RPMI7951 (cell line): ENCODE measurements around the gene APPBP2. TPM values are rescaled to one million over a fixed set of nuclear protein-coding genes. Genes with fewer than 3 reads are reported as not detected.
A peak's percentile ranks its signal among the peaks of the same experiment; 100 is the strongest.
"Not testable (repeated sequence)": the region's sequence is repeated elsewhere in the genome, so short reads cannot be mapped to it uniquely, and the experiment has no call there.

Experiments
- DNase-seq: peaks from one replicate; pipeline ENCODE4 v3.0.0-alpha.2; 2012; ENCODE audit warnings: low read depth
- total RNA-seq: library from RNA; depleted of rRNA; stranded (reverse); fragments of >200 nt; shearing (Covaris generic); gene quantifications from 2 replicates; pipeline ENCODE4 v1.2.3, GENCODE V29; 2014

APPBP2 gene
- total RNA-seq, 1 experiment from 2014 or later = 20.3 TPM

DNA sequence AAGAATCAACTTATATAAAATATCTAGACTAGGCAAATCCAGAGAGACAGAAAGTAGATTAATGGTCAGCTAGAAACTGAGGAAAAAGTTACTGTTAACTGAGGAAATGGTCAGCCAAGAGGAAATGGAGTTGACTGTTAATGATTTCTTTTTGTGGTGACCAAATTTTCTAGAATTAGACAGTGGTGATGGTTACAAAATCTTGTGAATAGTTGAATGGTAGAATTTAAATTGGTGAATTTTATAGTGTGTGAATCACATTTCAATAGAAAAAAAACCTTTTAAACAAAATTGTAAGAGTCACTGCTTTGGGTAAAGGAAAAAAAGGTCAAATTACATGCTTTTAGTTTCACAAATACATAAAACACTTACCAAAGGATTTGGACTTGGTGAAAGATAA is 30.0 kb downstream of the APPBP2 start:
- no peak for DNase-seq

DNA sequence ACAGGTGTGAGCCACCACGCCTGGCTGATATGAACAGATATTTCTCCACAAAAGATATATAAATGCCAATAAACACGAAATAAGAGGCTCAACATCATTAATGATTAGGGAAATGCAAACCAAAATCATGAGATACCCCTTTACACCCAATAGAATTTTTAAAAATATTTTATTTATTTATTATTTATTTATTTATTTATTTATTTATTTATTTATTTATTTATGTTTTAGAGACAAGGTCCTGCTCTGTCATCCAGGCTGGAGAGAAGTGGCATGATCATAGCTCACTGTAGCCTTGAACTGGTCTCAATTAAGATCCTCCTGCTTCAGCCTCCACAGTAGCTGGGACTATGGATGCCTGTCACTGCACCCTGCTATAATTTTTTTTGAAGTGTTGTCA is 30.8 kb downstream of the APPBP2 start:
- DNase-seq = no peak

DNA sequence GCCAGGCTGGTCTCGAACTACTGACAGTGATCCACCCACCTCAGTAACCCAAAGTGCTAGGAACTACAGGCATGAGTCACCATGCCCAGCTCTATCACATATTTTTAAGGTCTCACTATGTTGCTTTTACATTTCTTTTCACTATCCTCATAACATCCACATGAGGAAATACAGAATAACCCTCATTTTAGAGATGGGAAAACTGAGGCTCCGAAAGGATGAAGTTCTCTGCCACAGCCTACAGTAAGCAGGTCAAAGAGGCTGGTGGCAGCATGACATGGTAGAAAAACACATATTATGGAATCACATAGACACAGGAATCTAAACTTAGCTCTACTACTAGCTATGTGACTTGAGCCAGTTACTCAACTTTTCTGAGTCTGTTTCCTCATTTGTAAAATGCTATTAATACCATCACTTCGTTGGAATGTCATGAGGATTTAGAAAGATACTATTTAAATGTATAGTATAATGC is 32.2 kb downstream of the APPBP2 start:
- no peak for DNase-seq

DNA sequence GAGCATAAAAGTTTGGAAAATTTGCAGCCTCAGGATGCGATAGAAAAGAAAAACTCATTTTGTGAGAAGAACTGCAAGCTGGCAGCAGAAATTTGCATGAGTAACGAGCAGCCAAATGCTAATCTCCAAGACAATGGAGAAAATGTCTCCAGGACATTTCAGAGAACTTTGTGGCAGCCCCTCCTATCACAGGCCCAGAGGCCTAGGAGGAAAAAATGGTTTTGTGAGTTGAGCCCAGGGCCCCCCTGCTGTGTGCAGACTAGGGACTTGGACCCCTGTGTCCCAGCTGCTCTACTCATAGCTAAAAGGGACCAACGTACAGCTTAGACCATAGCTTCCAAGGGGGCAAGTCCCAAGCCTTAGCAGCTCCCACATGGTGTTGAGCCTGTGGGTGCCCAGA is 34.3 kb downstream of the APPBP2 start:
- no peak for DNase-seq

DNA sequence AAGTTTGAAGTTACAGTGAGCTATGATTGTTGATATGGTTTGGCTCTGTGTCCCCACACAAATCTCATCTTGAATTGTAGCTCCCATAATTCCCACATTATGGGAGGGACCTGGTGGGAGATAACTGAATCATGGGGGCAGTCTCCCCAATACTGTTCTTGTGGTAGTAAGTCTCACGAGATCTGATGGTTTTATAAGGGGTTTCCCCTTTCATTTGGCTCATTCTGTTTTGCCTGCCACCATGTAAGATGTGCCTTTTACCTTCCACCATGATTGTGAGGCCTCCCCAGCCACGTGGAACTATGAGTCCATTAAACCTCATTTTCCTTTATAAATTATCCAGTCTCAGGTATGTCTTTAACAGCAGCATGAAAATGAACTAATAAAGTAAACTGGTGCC is 35.4 kb downstream of the APPBP2 start:
- DNase-seq = not testable (repeated sequence)

DNA sequence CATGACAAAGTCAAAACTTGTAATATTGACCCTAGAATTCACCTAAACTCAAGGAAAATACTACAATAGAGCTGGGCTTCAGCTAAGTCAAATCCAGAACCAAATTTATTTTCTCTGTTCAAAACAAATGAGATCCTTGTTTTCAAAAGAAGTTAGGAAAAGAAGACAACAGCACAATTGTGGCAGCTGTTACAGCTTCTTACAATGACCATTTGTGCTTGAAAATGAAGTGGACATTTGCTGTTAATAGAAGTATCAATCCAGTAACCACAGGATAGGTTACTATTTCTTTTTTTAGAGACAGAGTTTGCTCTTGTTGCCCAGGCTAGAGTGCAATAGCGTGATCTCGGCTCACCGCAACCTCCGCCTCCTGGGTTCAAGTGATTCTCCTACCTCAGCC is 44.4 kb downstream of the APPBP2 start:
- DNase-seq = peak; percentile 12

DNA sequence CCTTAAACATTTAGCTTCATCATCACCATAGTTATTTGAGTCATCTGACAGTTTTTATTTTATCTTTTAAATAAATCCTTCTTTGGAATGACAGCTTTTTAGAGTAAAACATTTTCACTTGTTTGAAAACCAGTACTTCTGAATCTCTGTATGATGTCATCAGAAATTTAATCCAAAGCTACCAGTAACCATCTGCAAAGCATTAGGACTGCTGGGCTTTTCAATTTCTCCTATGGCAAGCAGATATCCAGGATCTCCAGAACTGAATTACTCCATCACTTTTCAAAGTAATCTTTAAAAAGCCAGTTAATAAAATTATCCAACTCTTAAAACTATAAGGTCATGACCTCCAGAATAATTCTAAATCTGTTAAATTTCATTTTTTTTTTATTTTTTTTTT is 52.3 kb downstream of the APPBP2 start:
- DNase-seq = no peak

DNA sequence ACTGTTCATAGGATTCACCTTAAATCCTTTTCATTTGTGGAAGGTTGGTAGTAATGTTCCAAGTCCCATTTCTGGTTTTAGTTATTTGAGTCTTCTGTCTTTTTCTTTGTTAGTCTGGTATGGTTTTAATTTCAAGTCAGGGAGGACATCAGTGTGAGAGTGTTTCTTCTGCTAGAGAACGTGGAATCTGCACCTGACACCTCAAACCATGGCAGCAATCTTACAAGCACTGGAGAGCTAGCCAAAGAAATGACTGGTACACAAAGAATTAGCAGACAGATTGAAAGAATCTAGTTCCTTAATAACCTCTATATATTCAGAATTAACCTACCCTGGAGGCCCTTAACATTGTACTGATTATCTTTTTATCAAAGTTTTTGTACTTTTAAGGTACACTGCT is 53.6 kb downstream of the APPBP2 start:
- DNase-seq = no peak

DNA sequence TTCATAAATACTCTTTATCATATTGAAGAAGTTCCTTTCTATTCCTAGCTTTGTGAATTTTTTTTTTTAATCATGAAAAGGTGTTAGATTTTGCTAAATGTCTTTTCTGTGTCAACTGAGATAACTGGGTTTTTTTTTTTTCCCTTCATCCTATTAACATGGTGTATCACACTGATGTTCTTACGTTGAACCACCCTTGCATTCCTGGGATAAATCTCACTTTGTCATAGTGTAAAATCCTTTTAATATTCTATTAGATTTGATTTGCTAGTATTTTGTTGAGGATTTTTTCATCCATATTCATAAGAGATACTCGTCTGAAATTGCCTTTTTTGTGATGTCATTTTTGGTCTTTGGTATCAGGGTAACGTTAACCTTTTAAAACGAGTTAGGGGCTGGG is 54.6 kb downstream of the APPBP2 start:
- DNase-seq = no peak

DNA sequence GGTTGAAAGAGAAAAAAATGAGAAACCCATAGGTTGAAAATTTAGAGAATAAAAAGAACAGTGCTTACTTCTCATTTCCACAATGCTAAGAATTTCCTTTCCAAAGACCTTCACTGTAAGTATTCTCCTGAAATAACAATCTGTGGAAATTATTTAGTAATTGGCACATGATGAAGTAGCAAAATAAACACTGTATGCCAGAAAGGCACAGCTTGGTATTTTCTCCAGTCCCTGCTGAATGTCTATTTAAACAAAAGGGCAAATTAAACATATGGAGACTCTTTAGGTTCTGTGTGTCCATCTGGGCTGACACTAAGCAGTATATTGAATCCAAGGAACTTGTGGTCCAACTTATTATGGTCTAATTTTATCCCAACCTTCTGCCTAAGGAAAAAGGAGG is 57.7 kb downstream of the APPBP2 start:
- DNase-seq = no peak

DNA sequence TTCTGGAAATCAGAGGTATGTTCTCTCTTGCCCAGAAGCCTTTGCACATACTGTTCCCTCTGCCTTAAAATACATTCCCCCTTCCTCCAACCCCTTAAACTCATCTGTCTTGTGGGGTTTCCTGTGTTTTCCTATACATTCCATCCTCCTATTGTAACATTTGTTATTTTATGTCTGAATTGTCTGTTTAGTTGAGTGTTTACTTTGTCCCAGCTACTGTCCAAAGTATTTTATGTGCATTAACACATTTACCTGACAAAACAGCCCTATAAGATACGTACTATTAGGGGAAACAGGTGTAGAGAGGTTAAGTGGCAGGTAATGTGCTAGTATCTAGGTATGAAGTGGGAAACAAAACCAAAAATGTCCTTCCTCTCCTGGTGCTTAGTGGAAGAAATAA is 61.7 kb downstream of the APPBP2 start:
- DNase-seq = no peak

DNA sequence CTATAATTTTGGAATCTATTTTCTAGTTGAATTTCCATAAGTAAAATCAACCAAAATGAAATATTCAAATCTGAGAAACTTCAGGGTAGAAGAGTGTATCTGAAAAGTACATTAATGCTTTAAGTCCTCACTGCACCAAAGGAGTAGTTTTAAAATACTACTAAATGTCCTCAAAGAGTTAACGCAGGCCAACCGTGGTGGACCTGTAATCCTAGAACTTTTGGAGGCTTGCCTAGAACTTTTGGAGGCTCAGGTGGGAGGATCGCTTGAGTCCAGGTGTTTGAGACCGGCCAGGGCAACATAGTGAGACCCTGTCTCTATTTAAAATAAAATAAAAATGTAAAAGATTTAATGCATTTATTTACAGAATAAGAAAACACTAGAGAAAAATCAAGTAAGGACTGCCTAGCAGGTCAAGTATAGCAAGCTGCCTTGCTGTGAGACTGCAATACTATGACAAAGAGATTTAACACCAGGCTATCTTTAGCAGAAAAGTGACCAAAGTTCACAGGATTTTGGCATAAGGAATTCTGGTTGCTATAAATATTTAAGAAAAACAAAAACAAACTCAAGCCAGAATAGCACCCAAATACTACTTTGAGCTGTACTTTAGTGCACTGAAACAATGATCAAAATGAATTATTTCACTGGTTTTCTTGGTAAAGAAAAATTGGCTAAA is 62.7 kb downstream of the APPBP2 start:
- no peak for DNase-seq

DNA sequence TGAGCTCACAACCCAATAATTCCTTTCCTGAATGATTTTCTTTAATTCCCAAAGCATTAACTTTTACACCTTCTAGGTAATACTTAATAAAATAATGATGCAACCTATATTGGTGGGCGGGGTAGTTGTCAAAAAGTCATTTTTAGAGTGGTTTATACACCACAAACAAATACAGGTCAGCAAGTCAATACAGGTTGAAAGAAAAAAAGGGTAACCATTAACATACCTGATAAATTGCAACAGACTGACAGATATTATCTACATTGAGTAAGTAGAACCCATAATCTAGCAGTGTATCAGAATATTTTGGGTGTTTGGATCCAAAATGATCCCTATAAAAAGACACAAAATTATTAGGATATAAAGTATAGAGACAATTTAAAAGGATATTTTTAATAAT is 64.5 kb downstream of the APPBP2 start:
- no peak for DNase-seq

DNA sequence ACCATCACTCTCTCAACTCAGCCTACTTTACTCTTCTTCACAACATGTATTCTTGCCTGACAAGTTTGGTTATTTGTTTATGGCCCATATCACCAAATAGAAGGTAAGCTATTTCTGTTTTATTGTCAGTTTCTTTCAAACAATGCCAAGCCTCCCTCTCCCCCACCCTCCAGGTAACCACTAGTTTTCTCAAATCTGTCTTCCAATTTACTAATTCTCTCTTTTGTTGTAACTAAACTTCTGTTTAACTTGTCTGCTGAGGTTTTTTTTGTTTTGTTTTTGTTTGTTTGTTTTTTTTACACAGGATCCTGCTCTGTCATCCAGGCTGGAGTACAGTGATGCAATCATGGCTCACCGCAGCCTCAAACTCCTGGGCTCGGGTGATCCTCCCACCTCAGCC is 68.9 kb downstream of the APPBP2 start:
- no peak for DNase-seq

DNA sequence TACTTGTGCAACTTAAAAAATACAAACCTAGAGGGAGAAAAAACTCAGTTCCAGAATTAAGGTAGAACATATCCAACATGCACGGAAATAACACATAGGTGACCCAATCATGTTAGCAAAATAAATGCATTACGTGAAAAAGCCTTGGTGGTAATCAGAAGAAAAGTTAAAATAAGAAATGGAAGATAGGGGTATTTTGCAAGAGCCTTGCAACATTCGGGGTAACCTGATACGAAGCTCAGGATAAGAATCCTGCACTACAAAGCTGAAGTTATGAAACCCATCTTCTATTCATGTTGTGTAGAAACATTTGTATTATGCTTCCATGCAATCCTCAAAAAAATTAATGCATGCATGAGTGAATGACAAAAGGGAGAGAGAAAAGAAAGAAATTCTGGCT is 70.7 kb downstream of the APPBP2 start:
- no peak for DNase-seq

DNA sequence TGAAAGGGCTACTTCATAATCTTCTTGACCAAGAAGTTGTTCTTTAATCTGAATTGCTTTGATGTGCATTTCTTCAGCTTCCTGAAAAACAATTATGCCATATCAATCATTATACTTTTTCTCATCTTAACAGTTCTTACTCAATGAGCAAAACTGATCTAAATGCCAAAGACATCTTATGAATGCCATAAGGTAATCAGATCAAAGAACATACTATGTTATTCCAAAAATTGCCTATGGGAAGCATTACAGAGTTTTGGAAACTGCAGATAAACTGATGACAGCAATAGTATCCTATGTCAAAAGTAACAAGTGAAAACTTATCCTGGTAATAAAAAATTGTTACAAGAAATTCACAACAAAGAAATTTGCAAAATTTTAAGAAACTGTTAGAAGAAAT is 74.1 kb downstream of the APPBP2 start:
- DNase-seq = no peak

DNA sequence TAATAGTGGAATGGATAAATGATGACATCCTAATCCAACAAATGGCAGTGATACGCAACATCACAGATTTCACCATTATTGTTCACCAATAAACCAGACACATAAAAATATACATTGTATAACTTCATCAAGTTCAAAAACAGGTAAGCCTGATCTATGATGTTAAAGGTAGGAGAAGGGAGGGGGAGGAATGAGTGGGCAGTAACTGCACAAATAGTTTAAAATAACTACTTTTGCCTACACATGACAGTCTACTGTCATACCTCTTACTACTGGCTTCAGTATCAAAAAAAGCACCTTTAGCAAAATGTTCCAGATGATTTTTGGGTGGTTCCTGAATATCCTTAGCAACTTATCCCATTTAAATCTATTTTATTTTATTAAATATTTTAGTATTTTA is 75.0 kb downstream of the APPBP2 start:
- DNase-seq = no peak

DNA sequence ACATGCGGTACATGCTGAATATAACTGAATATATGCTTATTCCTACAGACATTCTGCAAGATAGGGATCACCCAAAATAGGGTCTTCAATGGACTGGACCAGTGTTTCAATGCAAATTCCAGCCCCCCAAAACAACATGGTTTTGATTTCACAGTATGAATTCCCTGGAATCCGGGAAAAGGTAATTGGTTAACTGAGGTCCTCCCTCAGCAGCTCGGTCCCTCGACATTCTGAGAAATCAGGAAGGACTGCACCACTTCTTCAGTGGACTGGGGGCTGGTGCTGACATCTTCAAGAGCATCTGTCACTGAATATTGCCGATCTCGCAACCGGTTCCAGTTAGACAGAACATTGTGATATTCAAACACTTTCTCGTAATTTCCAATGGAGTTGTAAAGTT is 78.7 kb downstream of the APPBP2 start:
- DNase-seq = no peak

DNA sequence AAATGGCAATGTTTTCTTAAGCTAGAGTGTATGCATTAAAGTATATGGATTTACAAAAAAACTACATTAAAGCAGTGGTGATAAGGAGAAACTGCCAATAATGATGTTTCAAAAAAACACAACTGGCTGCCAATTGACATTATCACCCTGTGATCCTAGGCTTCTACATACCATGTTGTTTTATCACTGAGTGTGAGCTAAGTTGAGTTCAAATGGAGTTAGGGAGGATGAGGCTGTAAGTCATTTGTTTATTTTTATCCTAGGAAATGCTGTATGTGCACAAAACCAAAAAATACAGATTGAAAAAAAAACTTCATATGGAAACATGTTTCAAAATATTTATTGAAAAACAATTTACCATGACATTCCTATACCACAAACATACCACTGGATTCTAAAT is 80.9 kb downstream of the APPBP2 start:
- DNase-seq = no peak

DNA sequence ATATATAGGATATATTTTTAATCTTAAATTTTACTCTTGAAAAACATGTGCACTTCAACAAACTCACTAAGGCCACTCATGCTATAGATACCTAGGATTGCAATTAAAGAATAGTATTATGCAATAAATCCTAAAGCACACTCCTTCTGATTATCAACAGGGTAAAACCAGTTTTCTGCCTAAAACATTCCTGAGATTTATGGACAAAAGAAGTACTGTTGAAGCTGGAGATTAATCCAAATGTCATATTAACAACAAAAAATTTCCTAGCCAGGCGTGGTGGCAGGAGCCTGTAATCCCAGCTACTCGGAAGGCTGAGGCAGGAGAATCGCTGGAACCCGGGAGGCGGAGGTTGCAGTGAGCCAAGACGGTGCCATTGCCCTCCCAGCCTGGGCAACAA is 82.3 kb downstream of the APPBP2 start:
- DNase-seq = no peak

DNA sequence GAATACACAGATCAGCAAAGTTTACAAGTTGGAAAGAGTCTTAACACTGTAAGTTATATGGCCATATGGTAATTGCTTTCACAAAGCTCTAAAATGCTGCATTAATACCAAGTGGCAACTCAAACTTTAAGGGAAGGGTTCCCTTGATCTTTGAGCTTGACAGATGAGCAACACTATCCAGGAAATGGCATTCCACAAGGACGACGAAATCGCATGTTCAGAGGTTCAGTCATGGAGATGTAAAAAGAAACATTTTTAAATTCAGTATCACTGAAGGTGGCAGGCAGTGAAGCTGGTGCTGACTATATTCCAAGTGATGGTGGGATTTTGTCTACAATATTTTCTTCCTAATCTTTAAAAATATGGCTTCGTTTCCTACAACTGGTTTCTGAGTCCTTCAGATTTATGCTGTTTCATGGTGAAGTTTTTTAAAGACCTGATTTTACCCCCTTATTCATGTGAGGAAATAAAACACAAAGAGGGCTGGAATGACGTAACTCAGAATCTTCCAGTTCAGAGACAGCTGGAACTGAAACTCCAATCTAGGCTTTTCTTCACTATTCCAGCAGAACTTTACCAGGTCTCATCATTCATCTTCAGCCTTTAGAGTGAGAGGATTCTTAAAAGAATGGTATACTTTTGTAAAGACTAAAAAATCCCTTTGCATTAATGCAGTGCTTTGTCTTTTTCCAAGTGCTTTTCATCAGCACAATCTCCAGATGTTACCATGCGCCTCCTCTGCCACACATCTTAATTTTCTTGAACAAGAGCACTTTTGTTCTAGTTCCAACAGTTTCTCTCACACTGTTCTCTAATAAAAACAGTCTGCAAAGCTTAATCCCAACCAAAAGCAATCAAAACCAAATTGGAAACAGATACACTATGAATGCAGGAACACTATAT is 83.5 kb downstream of the APPBP2 start:
- DNase-seq = peak; percentile 8

DNA sequence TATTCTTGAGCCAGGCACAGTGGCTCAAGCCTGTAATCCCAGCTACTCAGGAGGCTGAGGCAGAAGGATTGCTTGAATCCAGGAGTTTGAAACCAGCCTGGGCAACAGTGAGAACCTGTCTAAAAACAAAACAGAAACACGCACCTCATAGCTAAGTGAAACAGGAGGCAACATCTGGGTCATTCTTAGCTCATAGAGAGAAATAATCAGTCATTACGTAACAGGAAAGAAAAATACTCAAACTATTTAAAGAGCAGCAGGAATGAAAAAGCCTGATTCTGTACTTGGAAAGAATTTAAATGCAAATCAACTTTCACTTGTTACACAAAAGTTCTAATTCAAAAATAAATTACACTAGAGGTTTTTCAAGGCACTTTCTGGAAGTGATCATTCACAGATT is 86.5 kb downstream of the APPBP2 start:
- no peak for DNase-seq

DNA sequence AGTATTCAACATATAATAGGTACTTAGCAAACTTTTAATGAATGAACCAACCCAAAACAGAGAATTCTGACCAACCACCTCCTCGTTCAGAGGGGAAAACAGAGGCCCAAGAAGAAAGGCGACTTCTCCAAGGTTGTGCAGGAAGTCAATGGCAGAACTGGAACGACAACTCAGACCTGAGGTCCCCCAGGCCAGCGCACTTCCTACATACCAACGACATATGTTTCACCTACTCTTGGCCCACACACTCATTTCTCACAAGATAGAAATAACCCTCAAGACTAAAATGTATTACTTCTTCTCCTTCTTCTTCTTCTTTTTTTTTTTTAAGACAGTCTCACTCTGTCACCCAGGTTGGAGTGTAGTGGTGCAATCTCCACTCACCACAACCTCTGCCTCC is 89.4 kb downstream of the APPBP2 start:
- no peak for DNase-seq
